Smooth muscle cell (in vitro differentiated cells): ENCODE data around the gene NMRAL1. TPM values are rescaled to one million over a fixed set of nuclear protein-coding genes. Genes with fewer than 3 reads are reported as not detected.

Source experiments
- DNase-seq: peaks from one replicate; lab custom pipeline; 2025; ENCODE audit not compliant: unreplicated experiment; lab: John Stamatoyannopoulos, UW
- H2AFZ ChIP-seq: fragments of 200-600 bp; sonication (generic); 2 replicates; pipeline ENCODE4 v1.6.0; 2016; ENCODE audit warnings: antibody characterized with exemption, low read depth, mild to moderate bottlenecking
- H3F3A ChIP-seq: fragments of 200-600 bp; sonication (generic); 2 replicates; pipeline ENCODE4 v1.6.0; 2017; ENCODE audit warnings: antibody characterized with exemption, low read depth
- H3K27ac ChIP-seq: fragments of 200-600 bp; sonication (generic); 2 replicates; pipeline ENCODE4 v1.5.1; 2016; ENCODE audit warnings: low read depth, mild to moderate bottlenecking
- H3K27me3 ChIP-seq: fragments of 200-600 bp; sonication (generic); 2 replicates; pipeline ENCODE4 v1.6.1; 2016; ENCODE audit warnings: low read depth, mild to moderate bottlenecking
- H3K36me3 ChIP-seq: fragments of 200-600 bp; sonication (generic); 2 replicates; pipeline ENCODE4 v1.5.1; 2016; ENCODE audit warnings: low read depth
- H3K4me1 ChIP-seq: fragments of 200-600 bp; sonication (generic); 2 replicates; pipeline ENCODE4 v1.5.1; 2016; ENCODE audit warnings: low read depth
- H3K4me2 ChIP-seq: fragments of 200-600 bp; sonication (generic); 2 replicates; pipeline ENCODE4 v1.6.0; 2016; ENCODE audit warnings: mild to moderate bottlenecking
- H3K4me3 ChIP-seq: fragments of 200-600 bp; sonication (generic); 2 replicates; pipeline ENCODE4 v1.5.1; 2016; ENCODE audit warnings: mild to moderate bottlenecking
- H3K79me2 ChIP-seq: fragments of 200-600 bp; sonication (generic); 2 replicates; pipeline ENCODE4 v1.6.0; 2016; ENCODE audit warnings: low read depth, mild to moderate bottlenecking
- H3K9ac ChIP-seq: fragments of 200-600 bp; sonication (generic); 2 replicates; pipeline ENCODE4 v1.6.0; 2016; ENCODE audit warnings: low read depth
- H3K9me3 ChIP-seq: fragments of 200-600 bp; sonication (generic); replicated peaks from 2 replicates; pipeline ENCODE4 v1.5.1; 2016; ENCODE audit warnings: low read depth
- H4K20me1 ChIP-seq: fragments of 200-600 bp; sonication (generic); 2 replicates; pipeline ENCODE4 v1.6.0; 2016; ENCODE audit warnings: low read depth
- CTCF ChIP-seq: fragments of 200-600 bp; sonication (generic); IDR thresholded peaks from 2 replicates; pipeline ENCODE4 v1.5.1; 2017; ENCODE audit warnings: borderline replicate concordance, mild to moderate bottlenecking, antibody characterized with exemption; ENCODE audit not compliant: insufficient read depth, poor library complexity, severe bottlenecking
- WGBS: methylation state at CpG from one replicate; pipeline ENCODE4 v1.1.7; 2016; ENCODE audit warnings: low lambda C conversion rate; 5-methylcytosine and 5-hydroxymethylcytosine counted together
- polyA plus RNA-seq: library from polyadenylated mRNA; unstranded; fragments of >200 nt; fragmentation: Nextera tagmentation; extraction: Ambion mirVana; gene quantifications from 2 replicates; pipeline ENCODE4 v1.2.1, GENCODE V29; 2016
- total RNA-seq: library from RNA; depleted of rRNA; stranded (reverse); fragments of >200 nt; gene quantifications from 2 replicates; pipeline ENCODE4 v1.2.3, GENCODE V29; 2014

NMRAL1 gene
- total and polyA plus RNA-seq, 2 experiments from 2014 or later = 27.1 to 51.8 TPM

- Histone ChIP-seq H3K4me3 (no peak overlapping the region), H3K9ac (no peak overlapping the region), H3K4me1 (peaks cover 8% of the 10 kb centered on the region), H3K36me3 (no peaks in the 10 kb centered on the region), H3K79me2 (peaks cover 60% of the 10 kb centered on the region), H3K27ac (no peak overlapping the region), H3K9me3 (no peaks in the 10 kb centered on the region), H3K4me2 (no peak overlapping the region), H4K20me1 (peaks cover 22% of the 10 kb centered on the region), H2AFZ (no peak overlapping the region), H3F3A (no peaks in the 10 kb centered on the region), H3K27me3 (no peaks in the 10 kb centered on the region)
- no peak for DNase-seq
- 97% methylated on average over 9 of the region's 9 CpGs for WGBS
- no peak for TF ChIP-seq CTCF
Measured at GRCh38 chr16:4431023-4431422, 43.4 kb downstream of the NMRAL1 start.

- Histone ChIP-seq H3K4me3 (no peak overlapping the region), H3K9me3 (no peaks in the 10 kb centered on the region), H3K36me3 (no peaks in the 10 kb centered on the region), H3K4me2 (no peak overlapping the region), H4K20me1 (peaks cover 22% of the 10 kb centered on the region), H3K27me3 (no peaks in the 10 kb centered on the region), H2AFZ (no peak overlapping the region), H3K79me2 (peaks cover 63% of the 10 kb centered on the region), H3K27ac (no peak overlapping the region), H3K4me1 (peaks cover 13% of the 10 kb centered on the region), H3F3A (no peaks in the 10 kb centered on the region), H3K9ac (no peak overlapping the region)
- 94% methylated on average over 7 of the region's 7 CpGs for WGBS
- DNase-seq = no peak
- TF ChIP-seq CTCF = no peak
Measured at GRCh38 chr16:4428500-4428899, 45.9 kb downstream of the NMRAL1 start.

GRCh38 chr16:4426722-4427372 is 47.6 kb downstream of the NMRAL1 start:
- no peak for TF ChIP-seq CTCF
- peak overlapping the region; percentile 94 for H3K4me3 ChIP-seq
- H3K27ac ChIP-seq = peak overlapping the region; percentile 91
- peaks cover 22% of the 10 kb centered on the region for H4K20me1 ChIP-seq
- 94% methylated on average over 12 of the region's 12 CpGs for WGBS
- no peaks in the 10 kb centered on the region for H3K9me3 ChIP-seq
- H2AFZ ChIP-seq = no peak overlapping the region
- peak overlapping the region; percentile 90 for H3K4me2 ChIP-seq
- no peaks in the 10 kb centered on the region for H3K36me3 ChIP-seq
- peak overlapping the region; percentile 91 for H3K9ac ChIP-seq
- H3F3A ChIP-seq = no peaks in the 10 kb centered on the region
- H3K27me3 ChIP-seq = no peaks in the 10 kb centered on the region
- H3K4me1 ChIP-seq = peaks cover 13% of the 10 kb centered on the region
- no peak for DNase-seq
- peaks cover 56% of the 10 kb centered on the region for H3K79me2 ChIP-seq
